NK-92 treated with Interleukin-12 subunit alpha and Interleukin-12 subunit beta, amount 100 ng/mL, for 24 hours (cell line): ENCODE results near the gene C19orf33.
"Not testable (repeated sequence)": the region's sequence is repeated elsewhere in the genome, so short reads cannot be mapped to it uniquely, and the experiment has no call there.

ENCODE experiments used
- DNase-seq: peaks from one replicate; lab custom pipeline; 2025; lab: John Stamatoyannopoulos, UW

The C19orf33 gene

DNA sequence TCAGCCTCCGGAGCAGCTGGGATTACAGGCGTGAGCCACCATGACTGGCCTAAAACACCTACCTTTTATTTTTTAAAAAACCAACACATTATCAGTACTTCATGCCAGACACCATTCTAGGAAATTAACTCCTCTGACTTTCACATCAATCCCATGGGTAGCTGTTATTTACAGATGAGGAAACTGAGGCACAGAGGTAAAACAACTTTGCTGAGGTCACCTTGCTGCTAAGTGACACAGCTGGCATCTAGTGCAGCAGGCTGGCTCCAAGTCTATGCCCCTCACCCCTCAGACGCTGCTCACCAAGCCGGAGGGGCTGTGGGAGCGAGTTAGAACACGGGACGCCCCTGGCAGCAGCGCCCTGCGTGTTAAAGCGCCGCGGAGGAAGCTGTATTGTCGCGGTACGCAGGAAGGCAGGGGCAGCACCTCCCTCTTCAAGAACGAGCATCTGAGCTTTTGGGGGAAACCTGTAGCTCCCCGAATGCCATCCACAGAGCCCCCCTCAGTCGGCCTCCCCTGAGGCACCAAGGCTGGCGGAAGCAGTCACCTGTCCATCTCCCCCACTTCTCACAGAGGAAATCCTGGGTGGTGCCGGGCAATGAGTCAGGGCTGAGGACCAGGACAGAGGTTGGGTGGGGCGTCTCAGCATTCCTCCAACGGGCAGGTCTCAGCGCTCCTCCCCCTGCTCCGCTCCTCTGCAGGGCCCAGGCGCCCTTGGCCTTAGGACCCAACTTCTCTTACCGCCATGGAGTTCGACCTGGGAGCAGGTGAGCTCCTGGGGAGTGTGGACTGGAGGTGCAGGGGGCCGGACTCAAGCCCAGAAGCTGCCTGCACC is at the start of gene C19orf33:
C19orf33 (plus strand) TSS at position 735 of the 835 bp plus-strand sequence; CDS start at position 746, 11 bp downstream.
- no peak for DNase-seq

- DNase-seq = no peak
Observed at GRCh38 chr19:38255383-38256014, 48.6 kb upstream of the C19orf33 start.

- DNase-seq = not testable (repeated sequence)
Observed at GRCh38 chr19:38261942-38262341, 42.1 kb upstream of the C19orf33 start.

- no peak for DNase-seq
Observed at GRCh38 chr19:38262585-38263268, 41.3 kb upstream of the C19orf33 start.

- no peak for DNase-seq
Observed at GRCh38 chr19:38263689-38264485, 40.2 kb upstream of the C19orf33 start.

- DNase-seq = no peak
Observed at GRCh38 chr19:38264486-38265212, 39.4 kb upstream of the C19orf33 start, which contains the start of gene SPINT2. SPINT2 (plus strand) TSS chr19:38264573; CDS start chr19:38264893, 320 bp downstream.

DNA sequence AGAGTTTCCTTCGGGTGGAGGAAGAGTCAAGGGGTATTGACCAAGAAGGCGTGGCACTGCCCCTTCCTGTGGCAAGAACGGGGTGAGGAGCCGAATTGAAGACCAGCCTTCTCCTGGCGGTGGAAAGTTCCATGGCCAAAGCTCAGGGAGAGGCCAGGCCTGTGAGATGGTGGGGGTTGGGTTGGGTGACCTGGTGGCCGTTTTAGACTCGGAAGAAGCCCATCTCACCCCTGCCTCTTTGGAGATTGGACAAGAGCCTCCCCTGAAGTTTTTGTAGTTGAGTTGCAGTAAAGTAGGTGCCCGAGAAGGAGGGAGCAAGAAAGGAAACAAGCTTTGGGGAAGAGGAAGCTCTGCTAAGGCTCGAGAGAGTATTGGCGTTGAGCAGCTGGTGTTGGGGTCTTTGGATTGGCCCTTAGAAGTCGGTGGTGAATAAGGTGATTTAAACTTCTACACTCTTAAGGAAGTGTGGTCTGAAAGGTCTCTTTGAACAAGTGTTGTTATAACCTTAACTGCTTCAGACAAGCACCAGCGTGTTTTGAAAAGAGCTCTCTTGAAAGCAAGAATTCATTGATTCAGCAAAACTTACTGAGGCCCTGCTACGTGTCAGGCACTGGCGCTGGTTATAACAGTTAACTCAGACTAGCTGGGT is 38.7 kb upstream of the C19orf33 start:
- no peak for DNase-seq

DNA sequence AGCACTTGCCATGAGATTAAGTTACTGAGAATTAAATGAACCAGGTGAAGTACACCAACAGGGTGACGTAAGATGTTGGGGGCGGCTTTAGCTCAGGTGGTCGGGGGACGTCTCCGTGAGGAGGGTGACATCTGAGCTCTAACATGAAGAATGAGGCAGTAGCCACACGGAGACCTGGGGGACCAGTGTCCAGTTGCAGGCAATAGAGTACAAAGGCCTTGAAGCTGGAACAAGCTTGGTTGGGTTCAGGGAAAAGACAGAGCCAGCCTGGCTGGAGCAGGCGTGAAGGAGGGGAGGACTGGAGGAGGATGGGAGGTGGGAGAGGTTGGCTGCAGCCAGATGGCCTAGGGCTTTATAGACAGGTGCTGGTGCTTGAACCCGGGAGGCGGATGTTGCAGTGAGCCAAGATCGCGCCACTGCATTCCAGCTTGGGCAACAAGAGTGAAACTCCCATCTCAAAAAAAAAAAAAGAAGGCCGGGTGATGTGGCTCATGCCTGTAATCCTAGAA is 38.1 kb upstream of the C19orf33 start:
- DNase-seq = no peak

GRCh38 chr19:38266981-38267597 is 37.0 kb upstream of the C19orf33 start:
- no peak for DNase-seq

GRCh38 chr19:38267761-38268483 is 36.1 kb upstream of the C19orf33 start:
- DNase-seq = no peak

GRCh38 chr19:38268539-38268938 is 35.5 kb upstream of the C19orf33 start:
- no peak for DNase-seq

DNA sequence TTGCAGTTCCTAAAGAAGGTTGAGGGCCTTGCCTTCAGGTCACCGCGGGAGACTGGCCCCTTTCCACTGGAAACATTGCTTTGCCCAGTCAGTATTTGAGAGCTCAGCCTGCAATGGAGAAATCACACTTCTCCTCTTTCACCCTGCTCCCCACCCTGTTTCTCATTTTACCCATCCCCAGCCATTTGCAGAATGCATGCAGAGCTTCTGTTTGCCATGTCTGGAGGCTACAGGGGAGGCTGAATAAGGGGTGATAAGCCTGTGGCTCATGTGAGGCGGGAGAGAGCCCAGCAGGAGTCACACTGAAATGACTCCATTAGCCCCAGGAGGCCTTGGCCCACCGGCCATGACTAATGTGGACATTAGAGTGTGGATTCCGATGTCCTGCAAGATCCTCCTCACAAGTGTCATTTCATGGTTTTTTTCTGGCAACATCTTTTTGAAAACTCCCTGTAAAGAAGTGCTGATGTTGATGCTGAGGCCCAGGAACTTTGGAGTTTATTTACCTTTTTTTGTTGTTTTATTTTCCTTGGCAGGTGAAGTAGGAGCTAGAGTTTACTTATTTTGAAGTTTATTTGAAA is 33.4 kb upstream of the C19orf33 start:
- no peak for DNase-seq

- no peak for DNase-seq
Observed at GRCh38 chr19:38273499-38273898, 30.6 kb upstream of the C19orf33 start.

GRCh38 chr19:38274739-38275138 is 29.3 kb upstream of the C19orf33 start:
- no peak for DNase-seq

DNA sequence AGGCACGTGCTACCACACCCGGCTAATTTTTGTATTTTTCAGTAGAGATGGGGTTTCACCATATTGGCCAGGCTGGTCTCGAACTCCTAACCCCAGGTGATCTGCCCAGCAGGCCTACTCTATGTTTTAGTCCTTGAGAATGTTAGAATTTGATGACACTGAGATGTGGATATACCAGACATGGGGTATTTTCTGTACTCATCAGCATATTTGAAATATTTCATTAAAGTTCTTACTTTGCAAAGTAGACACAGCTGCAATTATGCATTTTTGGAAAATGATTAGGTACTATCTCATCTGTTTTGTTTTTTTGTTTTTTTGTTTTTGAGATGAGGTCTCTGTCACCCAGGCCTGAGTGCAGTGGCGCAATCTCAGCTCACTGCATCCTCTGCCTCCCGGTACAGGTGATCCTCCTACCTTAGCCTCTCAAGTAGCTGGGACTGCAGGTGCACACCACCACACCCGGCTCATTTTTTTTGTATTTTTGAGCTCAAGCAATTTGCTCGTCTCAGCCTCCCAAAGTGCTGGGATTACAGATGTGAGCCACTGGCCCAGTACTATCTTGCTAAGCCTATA is 27.0 kb upstream of the C19orf33 start:
- no peak for DNase-seq

GRCh38 chr19:38277549-38277948 is 26.5 kb upstream of the C19orf33 start:
- no peak for DNase-seq

DNA sequence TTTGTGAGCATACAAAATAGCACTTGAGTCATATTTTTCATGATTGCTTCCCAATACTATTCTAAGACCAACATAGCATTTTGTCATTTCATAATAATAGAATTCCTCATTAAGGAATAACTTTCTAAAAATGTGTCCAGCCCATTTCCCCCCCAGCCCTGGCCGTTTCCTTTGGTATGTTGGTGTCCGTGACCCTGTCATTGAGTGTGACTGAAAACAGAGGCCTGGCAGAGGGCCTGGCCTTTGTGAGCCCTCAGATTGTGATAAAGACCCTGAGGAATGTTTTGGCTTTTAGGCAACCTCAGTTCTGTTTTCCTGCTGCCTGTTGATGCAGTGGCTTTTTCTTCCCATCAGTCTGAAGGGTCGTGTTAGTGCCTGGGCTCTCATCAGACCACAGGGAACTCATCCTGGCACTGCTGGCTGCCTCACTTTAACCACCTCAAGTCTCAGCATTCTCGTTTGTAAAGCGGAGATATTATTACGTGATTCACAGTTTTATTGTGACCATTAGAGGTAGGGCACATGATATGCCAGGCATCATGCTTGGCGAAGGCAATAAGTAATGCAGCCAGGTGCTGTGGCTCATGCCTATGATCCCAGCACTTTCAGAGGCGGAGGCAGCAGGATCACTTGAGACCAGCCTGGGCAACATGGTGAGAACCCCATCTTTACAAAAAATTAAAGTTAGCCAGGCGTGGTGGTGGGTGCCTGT is 25.9 kb upstream of the C19orf33 start:
- no peak for DNase-seq

DNA sequence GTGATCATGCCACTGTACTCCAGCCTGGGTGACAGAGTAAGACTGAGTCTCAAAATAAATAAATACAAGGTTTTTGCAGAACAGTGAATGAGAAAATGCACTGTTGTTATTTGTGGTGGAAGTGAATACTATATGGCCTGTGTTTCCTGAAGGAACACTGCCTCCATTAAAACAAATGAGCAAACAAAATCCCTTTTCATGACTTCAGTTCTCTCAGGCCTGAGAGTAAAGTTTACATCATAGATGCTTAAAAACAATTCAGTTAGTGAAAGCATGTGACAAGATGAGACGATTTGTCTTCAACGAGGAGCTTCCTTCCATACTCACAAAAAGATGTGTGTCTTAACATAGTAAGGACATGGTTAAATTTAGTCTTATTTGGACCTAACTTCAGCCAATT is 25.3 kb upstream of the C19orf33 start:
- DNase-seq = no peak
